ENCODE results near the gene PRAC2.

PRAC2 gene

DNA sequence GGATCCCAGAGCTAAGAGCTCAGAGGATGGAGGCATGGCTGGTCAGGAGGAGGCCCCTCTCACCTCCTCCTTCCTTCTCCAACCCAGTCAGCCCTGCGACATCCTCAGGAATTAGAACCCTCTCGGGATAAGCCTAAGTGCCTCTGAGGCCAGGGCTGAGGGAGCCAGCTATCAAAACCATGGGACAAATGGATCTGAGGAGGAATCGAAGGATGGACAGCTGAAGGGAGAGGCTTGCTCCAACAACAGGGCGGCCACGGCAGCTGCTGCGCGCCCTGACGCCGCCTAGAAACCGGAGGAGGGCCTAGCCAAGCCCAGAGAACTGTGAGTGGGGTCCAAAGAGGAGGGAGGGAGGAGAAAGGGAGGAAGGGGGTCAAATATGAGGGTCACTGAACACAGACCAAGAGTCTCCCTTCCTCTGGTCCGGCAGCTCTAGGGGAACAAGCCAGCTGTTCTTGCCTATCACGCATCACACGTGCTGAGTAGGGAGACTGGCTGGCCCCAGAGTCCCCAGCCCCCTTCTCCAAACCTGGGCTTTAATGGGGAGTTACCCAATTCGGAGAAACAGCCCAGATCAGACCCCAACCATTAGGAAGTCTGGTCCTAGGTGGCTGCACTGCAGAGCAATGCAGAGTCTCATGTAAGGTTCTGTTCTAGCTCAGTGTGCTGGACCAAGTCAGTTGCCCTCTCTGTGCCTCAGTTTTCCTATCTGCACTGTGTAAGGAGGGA is 11.5 kb downstream of the PRAC2 start:
- no peak for DNase-seq

DNA sequence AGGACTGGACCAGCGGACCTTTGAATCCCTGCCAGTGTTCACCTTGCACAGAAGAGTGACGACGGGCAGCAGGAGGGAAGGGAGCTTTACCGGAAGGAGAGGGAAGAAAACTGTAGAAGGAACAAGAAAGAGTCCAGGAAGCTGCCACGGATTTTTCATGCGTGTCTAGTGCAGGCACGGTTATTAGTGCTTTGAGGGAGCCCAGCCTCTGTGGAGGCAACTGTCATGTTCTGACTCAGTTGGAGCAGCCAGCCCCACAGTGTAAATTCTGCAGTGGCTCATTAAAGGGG is 12.0 kb downstream of the PRAC2 start:
- no peak for DNase-seq

DNA sequence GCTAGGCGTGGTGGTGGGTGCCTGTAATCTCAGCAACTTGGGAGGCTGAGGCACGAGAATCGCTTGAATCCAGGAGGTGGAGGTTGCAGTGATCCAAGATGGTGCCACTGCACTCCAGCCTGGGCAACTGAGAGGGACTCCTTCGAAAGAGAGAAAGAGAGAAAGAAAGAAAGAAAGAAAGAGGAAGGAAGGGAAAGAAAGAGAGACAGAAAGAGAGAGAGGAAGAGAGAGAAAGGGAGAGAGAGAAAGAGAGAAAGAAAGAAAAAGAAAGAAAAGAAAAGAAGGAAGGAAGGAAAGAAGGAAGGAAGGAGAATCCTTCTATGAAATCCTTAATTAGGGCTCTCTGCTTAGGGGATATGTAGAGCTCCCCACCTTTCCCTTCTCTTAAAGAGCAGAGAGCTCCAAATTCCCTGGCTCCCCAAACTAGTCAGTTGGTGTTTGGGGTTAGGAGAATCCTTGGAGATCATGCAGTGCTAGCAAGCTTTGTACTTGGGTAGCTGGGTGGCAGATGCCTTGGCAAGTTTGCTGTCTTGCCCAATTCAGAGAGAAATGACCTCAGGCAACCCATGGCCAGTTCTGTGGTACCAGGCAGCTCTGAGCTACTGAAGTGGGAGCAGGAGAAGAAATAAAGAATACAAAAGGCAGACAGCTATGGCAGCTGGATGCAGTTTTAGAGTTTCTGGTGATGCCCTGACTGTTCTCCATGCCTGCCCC is 14.5 kb downstream of the PRAC2 start:
- DNase-seq: no peak

DNA sequence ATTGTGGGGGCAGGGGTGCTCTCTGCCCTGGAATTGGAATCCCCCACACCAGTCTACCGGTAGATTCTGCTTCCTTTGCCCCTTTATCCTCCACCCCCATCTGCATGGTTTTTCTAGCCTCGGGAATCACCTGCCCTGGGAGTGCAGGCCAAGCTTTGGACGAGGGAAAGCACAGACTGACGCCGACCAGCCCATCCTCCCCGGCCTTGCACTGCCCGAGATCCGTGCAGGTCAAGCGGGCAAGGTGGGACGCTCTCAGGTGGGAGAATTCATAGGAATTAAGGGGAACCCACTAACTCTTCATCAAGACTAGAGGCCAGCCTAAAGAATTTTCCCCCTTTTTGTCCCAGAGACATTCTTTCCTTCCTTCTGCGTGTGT is 15.4 kb downstream of the PRAC2 start:
- DNase-seq: no peak

- DNase-seq: no peak
These were observed 16.0 kb downstream of the PRAC2 start for GRCh38 chr17:48738803-48739526.

- DNase-seq: no peak
These were observed 17.6 kb downstream of the PRAC2 start for GRCh38 chr17:48740537-48740936.

- DNase-seq: no peak
These were observed 22.6 kb downstream of the PRAC2 start for GRCh38 chr17:48745381-48746275.

DNA sequence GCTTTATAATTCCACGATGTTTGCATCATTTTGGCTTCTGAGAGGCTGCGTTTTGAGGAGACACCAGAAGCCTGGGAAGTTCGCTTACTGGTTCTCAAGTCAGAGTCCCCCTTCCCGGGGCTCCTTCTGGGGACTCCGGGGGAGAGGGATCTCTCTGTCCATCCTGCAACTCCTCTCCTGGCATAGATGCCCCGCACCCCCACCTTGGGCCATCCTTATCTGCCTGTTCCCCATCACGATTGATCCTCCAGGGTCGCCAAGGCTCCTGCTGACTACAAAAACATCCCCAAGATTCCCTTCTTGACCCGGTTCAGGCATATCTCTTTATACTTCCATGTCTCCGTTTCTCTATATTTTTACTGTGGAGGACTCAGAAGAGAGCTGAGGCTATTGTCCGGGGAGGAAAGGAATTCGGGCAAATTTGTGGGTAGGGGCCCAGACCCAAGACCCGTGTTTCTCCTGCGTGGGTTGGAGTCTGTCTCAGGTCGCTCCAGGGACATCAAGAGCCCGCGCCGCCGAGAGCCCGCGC is 24.0 kb downstream of the PRAC2 start:
- no peak for DNase-seq

- no peak for DNase-seq
These were observed 24.7 kb downstream of the PRAC2 start for GRCh38 chr17:48747445-48748363.

GRCh38 chr17:48748718-48749566 is 26.0 kb downstream of the PRAC2 start:
- no peak for DNase-seq

DNA sequence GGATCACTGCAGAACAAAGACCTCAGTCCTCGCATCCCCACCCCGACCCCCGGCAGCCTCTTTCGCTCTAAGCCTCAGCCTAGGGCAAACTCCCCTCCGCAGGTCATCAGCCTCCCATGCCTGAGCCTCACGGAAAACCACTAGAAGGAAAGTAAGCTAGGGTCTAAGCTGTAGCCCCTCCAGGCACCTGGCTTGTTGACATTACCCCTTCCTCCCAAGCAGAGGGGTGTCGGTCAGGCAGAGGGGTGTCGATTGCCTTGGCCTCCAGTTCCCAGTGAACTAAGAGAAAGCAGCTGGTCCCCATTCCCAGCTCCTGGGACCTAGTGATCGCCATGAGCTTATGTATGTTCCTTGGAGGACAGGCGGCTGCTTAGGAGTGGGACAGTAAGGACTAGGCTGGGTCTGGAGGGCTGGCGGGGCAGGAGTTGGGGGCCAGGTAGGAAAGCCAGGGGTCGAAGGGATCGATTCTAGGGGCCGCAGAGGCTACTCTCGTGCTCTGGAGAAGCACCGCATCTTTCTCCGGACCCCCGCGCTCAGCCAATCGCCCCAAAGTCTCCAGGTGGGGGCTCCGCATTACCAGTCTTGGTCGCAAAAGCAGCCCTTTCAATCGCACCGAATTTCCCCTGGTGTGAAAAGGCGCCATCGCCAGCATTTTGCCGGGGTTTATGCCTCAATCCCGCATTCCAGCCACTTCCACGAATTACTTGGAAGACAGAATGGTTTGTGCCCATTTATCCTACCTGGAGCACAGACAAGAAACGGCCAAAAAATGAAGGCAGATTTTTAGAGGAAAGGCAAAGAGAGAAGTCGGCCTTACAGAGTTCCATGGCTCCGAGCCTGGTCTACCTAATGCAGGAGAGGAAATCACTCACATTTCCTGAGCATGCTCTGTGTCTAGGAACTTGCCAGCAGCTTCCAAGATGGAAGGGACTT is 26.9 kb downstream of the PRAC2 start:
- DNase-seq: no peak

DNA sequence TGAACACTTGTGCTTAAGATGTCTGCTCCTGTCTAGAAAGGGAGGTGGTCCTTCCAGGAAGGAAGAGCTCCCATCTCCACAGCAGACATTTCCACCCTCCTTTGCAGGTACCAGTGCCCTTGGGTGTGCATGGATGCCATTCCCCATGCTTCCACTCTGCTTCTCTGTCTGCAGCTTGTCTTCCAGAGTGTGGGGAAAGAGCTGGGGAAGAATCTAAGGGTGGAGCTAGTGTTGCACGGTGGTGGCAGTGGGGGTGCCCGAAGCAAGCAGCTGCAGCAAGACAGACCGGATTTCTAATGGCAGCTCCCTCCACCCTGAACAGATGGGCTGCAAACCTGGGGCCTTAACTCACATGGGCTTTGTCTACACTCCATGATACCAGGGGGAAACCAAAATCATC is 28.2 kb downstream of the PRAC2 start:
- DNase-seq: no peak

DNA sequence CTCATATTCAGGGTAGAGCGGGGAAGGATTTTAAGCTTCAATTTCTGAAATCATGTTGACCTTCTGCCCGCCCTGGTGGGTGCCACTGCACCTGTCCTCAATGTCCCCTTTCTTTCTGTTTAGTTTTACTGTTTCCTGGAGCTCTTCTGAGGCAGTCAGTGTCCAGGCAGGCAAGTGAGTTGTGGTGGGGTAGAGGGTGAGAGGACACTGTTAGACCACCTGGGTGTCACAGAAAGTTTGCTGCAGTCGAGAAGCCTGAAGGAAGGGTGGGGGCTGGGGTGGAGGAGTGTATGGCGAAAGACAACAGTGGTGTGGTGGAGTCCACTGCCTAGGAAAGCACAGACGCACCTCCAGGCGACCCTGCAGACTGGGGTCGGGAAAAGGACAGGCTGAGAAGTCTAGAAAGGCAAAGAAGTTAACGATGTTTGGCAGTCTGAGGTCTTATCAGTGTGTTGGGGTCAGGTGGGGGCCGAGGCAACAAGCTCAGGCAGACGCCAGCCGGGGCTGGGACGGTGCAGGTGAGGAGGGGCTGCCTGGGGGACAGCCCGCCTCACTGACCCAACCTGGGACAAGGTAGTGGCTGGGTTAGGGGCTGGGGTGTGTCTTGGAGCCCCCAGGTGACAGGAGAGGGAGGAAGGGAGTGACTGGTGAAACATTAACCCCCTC is 28.9 kb downstream of the PRAC2 start:
- DNase-seq: no peak

DNA sequence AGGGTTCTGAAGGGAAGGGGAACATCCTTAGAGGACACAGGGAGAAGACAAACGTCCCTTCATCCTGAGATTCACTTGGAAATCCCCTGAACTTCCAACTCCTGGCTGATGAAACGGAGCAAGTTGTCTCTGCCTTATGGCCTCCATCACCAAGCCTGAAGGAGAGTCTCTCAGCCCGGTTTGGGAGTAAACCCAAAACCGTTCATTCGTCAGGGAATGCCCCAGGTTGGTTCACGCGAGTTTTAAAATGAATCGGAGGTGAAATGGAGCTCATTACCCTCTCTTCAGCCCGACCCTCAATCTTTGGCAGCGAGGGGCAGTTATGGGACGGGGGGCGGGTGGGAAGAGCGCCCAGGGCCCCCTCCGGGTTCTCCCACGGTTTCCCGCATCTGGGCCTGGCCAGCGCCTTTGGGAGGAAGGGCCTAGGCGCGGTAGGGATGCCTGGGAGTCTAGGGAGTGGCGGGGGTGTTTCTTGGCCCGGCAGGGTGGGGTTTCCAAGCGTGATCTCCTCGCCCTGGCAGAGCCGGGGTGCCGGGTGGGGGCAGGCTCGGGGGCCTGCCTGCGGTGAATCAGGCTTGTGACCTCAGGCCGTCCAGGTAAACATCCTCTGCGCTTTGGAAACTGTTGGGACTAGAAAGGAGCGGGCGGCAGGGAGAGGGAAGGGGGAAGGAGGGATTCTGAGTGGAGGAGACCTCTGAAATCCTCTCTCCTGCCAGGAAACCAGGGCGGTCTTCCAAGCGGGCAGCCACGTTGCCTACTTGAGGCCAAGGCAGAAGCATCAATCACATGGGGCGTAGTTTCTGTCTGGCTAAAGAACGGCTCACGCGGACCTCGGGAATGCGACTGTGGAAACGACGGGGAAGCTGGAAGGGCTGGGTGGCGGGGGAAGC is 29.7 kb downstream of the PRAC2 start:
- DNase-seq: no peak

- no peak for DNase-seq
These were observed 31.0 kb downstream of the PRAC2 start for GRCh38 chr17:48753794-48754499.

DNA sequence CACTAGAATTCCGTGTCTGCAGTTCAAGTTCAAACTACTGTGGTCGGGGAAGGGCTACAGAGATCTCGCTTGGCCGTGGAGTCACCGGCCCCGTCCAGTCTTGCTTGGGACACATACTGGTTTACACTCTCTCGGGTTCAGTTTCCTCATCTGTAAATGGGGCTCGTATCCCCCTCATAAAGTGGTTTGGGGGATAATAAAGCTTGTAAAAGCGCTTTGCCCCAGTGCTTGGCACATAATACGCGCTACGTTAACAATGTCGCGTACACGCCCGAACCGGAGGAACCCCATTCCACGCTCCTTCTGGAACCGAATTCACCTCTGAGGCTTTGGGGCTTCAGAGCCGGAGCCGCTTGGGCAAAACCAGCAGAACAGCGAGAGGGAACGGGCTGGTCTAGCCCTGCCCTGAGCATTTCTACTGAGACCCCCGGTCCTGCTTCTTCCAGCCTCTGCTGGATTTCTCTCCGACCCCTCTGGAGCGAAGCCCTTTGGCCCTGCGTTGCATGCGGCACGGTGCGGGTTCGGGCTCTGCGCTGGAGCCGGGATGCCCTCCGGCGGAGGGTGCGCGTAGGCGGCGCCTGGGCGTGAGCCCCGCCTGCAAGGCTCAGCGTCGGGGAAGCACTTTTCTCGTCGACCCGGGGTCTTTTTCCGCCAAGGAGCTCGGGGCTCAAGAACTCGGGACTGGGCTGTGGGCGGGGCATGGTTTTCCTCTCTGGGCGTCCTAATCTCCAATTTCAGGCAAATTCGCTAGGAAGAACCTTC is 31.7 kb downstream of the PRAC2 start:
- no peak for DNase-seq

DNA sequence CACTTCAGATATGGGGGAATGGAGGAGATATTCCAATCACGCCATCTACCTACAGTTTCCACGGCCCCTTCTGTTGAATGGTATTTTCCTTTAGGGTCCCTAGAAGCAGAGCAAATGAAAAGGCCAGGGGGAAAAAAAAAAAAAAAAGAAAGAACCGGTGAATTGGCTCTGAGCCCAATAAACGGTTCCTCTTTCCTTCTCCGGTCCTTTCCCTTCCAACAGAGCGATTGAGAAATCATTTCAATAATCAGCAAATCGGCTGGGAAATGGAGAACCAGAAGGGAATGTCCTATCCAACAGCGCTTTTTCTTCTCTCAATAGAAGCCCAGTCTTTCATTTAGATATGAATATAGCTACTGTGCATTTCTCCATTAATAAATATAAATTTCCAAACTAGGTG is 32.4 kb downstream of the PRAC2 start:
- DNase-seq: no peak

All from activated CD4-positive, alpha-beta T cell treated with anti-CD3 and anti-CD28 coated beads for 1 hour (primary cell).